CD4-positive, alpha-beta memory T cell (primary cell): ENCODE measurements around the gene AKT3. TPM values are rescaled to one million over a fixed set of nuclear protein-coding genes. Genes with fewer than 3 reads are reported as not detected.

ENCODE experiments used
- CTCF ChIA-PET: fragments of 350-600 bp; sonication (Branson Sonifier 250); formaldehyde crosslinking; loops from one replicate; lab custom pipeline; 2021; ENCODE audit warnings: inconsistent platforms; ENCODE audit not compliant: partially characterized antibody; lab: Charles Lee
- POLR2A ChIA-PET: fragments of 350-600 bp; sonication (Branson Sonifier 250); formaldehyde crosslinking; loops from one replicate; lab custom pipeline; 2021; ENCODE audit not compliant: partially characterized antibody; lab: Charles Lee
- DNase-seq, 5 donors: peaks; one replicate each; pipeline versions ENCODE4 v3.0.0 to v3.0.0-alpha.2; 2020 to 2022; ENCODE audit warnings: mixed read lengths in 1 of 5
- H3K27ac ChIP-seq: one replicate; pipeline ENCODE4 v1.7.0; 2013; ENCODE audit warnings: low read depth, low read length
- H3K27me3 ChIP-seq: 2 replicates; pipeline ENCODE4 v1.7.0; 2013; ENCODE audit warnings: mild to moderate bottlenecking, low read length, moderate library complexity; ENCODE audit not compliant: insufficient read depth
- H3K36me3 ChIP-seq: 2 replicates; pipeline ENCODE4 v1.7.0; 2013; ENCODE audit warnings: mild to moderate bottlenecking, low read length, moderate library complexity; ENCODE audit not compliant: insufficient read depth
- H3K4me1 ChIP-seq: 2 replicates; pipeline ENCODE4 v1.7.0; 2013; ENCODE audit warnings: mild to moderate bottlenecking, low read length, moderate library complexity; ENCODE audit not compliant: insufficient read depth
- H3K4me3 ChIP-seq, 2 donors: one replicate each; pipeline ENCODE4 v1.7.0; 2013; ENCODE audit warnings: low read length in 2 of 2, mild to moderate bottlenecking in 1 of 2
- H3K9me3 ChIP-seq, 2 donors: one replicate each; pipeline ENCODE4 v1.7.0; 2013; ENCODE audit warnings: low read length in 2 of 2, control low read depth in 1 of 2; ENCODE audit not compliant: control insufficient read depth in 1 of 2
- H3K27ac Mint-ChIP-seq, 7 donors: one replicate each; pipeline ENCODE4 v1.8.0; 2020 to 2021; ENCODE audit warnings: mixed read lengths in 7 of 7, mild to moderate bottlenecking in 6 of 7, inconsistent platforms in 3 of 7, moderate library complexity in 3 of 7
- H3K27me3 Mint-ChIP-seq, 2 donors: one replicate each; pipeline ENCODE4 v1.8.0; 2020 to 2021; ENCODE audit warnings: mixed read lengths in 2 of 2
- H3K36me3 Mint-ChIP-seq, 2 donors: one replicate each; pipeline ENCODE4 v1.8.0; 2020 to 2021; ENCODE audit warnings: mixed read lengths in 2 of 2, inconsistent platforms in 1 of 2, mild to moderate bottlenecking in 1 of 2
- H3K4me1 Mint-ChIP-seq, 4 donors: one replicate each; pipeline ENCODE4 v1.8.0; 2020 to 2021; ENCODE audit warnings: mixed read lengths in 4 of 4, mild to moderate bottlenecking in 1 of 4
- H3K4me3 Mint-ChIP-seq, 8 donors: one replicate each; pipeline ENCODE4 v1.8.0; 2020 to 2021; ENCODE audit warnings: mixed read lengths in 8 of 8, mild to moderate bottlenecking in 7 of 8, moderate library complexity in 6 of 8, inconsistent platforms in 3 of 8
- H3K9me3 Mint-ChIP-seq, 8 donors: one replicate each; pipeline ENCODE4 v1.8.0; 2020 to 2021; ENCODE audit warnings: mixed read lengths in 8 of 8, mild to moderate bottlenecking in 5 of 8, inconsistent platforms in 3 of 8, moderate library complexity in 1 of 8
- intact Hi-C: fragments of 100-400 bp; cut with micrococcal nuclease; formaldehyde crosslinking; loops from one replicate; pipeline ENCODE4 v1.15.1; 2023
- polyA plus RNA-seq, 2 donors: library from polyadenylated mRNA; unstranded; fragments of 300-500 nt; fragmentation: Illumina TruSeq; gene quantifications; one replicate each; pipeline ENCODE4 v1.2.3, GENCODE V29; 2021
- total RNA-seq, 2 experiments: library from RNA; stranded (reverse); gene quantifications; one replicate each; pipeline ENCODE4 v1.2.3, GENCODE V29; 2021

The AKT3 gene
- total and polyA plus RNA-seq, 4 experiments from 2014 or later, result 0.56 to 152 (median 77.1) TPM

GRCh38 chr1:243489681-243490546 lies 360.1 kb downstream of the AKT3 start:
- ChIA-PET CTCF (no interaction called here), POLR2A (no interaction called here)
- Histone ChIP-seq H3K27me3 (no peaks in the 10 kb centered on the region), H3K4me1 (no peaks in the 10 kb centered on the region), H3K4me3 (no peak overlapping the region), H3K36me3 (no peaks in the 10 kb centered on the region), H3K27ac (no peak overlapping the region), H3K9me3 (no peaks in the 10 kb centered on the region)
- H3K4me3 Mint-ChIP-seq, result no peak overlapping the region
- DNase-seq, result no peak
- H3K36me3 Mint-ChIP-seq, result peaks cover 0 to 4% of the 10 kb centered on the region in 2 donors
- intact Hi-C loops, result loop anchor here (10.0 kb wide), 1 partner anchor 785 kb away; no protein-coding TSS in a partner anchor
- H3K27me3 Mint-ChIP-seq, result no peaks in the 10 kb centered on the region
- peaks cover 0 to 3% (median 0%) of the 10 kb centered on the region in 8 donors for H3K9me3 Mint-ChIP-seq
- peaks cover 0 to 4% (median under 1%) of the 10 kb centered on the region in 4 donors for H3K4me1 Mint-ChIP-seq
- peak overlapping the region in 1 of 7 donors; percentile 62 for H3K27ac Mint-ChIP-seq

DNA sequence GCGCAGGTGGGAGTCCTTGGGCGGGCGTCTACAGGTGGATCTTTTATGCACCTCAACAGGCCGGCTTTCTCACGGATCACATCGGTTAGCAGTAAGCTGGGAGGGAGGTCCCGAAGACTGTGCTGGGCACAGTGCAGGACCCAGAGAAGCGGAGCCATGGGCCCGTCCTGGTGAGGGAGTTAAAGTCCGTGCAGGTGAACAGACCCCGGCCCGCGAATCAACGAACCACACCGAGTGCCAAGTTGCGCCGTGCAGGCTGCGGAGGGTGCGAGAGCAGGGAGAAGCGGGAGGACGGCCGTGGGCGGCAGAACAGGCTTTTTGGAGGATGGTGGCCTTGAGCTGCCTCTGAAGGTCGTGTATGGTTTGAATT lies 360.9 kb downstream of the AKT3 start:
- H3K4me1 ChIP-seq, result no peaks in the 10 kb centered on the region
- Mint-ChIP-seq H3K36me3 (no peaks in the 10 kb centered on the region), H3K9me3 (peaks cover 0 to 3% (median 0%) of the 10 kb centered on the region in 8 donors), H3K27me3 (no peaks in the 10 kb centered on the region), H3K4me3 (peak overlapping the region in 1 of 8 donors; percentile 15), H3K27ac (peak overlapping the region in 1 of 7 donors; percentile 23), H3K4me1 (peaks cover 0 to 4% (median under 1%) of the 10 kb centered on the region in 4 donors)
- ChIA-PET CTCF (no interaction called here), POLR2A (no interaction called here)
- H3K9me3 ChIP-seq, result no peaks in the 10 kb centered on the region
- H3K27me3 ChIP-seq, result no peaks in the 10 kb centered on the region
- no peak overlapping the region for H3K27ac ChIP-seq
- H3K36me3 ChIP-seq, result no peaks in the 10 kb centered on the region
- DNase-seq, result no peak
- intact Hi-C loops, result loop anchor here (10.0 kb wide), 1 partner anchor 786 kb away; no protein-coding TSS in a partner anchor
- H3K4me3 ChIP-seq, result no peak overlapping the region

GRCh38 chr1:243488459-243489157 lies 361.4 kb downstream of the AKT3 start:
- H3K4me1 ChIP-seq, result no peaks in the 10 kb centered on the region
- no peak overlapping the region for H3K27ac ChIP-seq
- no peaks in the 10 kb centered on the region for H3K36me3 ChIP-seq
- Mint-ChIP-seq H3K27ac (peak overlapping the region in 1 of 7 donors; percentile 23), H3K4me3 (peak overlapping the region in 1 of 8 donors; percentile 49), H3K27me3 (no peaks in the 10 kb centered on the region), H3K36me3 (no peaks in the 10 kb centered on the region), H3K4me1 (peaks cover 0 to 6% (median 2%) of the 10 kb centered on the region in 4 donors), H3K9me3 (peaks cover 0 to 3% (median 0%) of the 10 kb centered on the region in 8 donors)
- no peaks in the 10 kb centered on the region for H3K27me3 ChIP-seq
- H3K9me3 ChIP-seq, result no peaks in the 10 kb centered on the region
- CTCF ChIA-PET, result no interaction called here
- POLR2A ChIA-PET, result no interaction called here
- DNase-seq, result no peak
- H3K4me3 ChIP-seq, result no peak overlapping the region
- intact Hi-C loops, result loop anchor here (10.0 kb wide), 1 partner anchor 786 kb away; no protein-coding TSS in a partner anchor

DNA sequence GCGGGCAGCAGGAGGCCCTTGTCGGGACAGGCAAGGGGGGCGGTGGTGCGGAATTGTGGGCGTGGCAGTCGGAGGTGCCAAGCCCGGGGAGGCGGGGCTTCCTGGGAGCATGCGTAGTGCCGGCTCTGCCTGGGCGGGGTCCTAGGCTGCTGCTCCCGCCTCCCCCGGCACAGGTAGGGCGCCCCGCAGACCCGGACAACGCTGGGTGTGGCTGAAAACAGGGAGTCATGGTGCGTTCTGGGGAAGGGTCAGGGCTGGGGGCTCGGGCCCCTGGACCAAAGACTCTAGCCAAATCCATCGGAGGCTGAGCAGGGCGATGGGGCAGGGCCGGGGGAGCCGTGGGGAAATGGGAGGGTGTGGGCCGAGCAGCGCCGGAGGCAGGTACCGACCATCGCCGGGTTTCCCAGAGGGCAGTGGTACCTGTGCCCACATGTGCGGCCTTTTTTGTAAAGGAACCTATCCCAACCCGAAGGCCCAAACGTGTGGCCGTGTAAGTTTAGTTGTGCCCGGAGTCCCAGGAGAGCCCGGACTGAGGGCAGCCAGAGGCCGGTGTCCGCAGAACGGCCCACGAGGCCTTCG lies 362.3 kb downstream of the AKT3 start:
- POLR2A ChIA-PET, result no interaction called here

GRCh38 chr1:243487036-243487648 lies 362.9 kb downstream of the AKT3 start:
- DNase-seq, result no peak
- ChIA-PET POLR2A (no interaction called here), CTCF (no interaction called here)
- peak overlapping the region in 1 of 8 donors; percentile 22 for H3K4me3 Mint-ChIP-seq
- H3K4me1 Mint-ChIP-seq, result peaks cover 8 to 16% (median 9%) of the 10 kb centered on the region in 4 donors
- H3K4me1 ChIP-seq, result peaks cover 9% of the 10 kb centered on the region
- peaks cover 0 to 3% (median 0%) of the 10 kb centered on the region in 8 donors for H3K9me3 Mint-ChIP-seq
- no peaks in the 10 kb centered on the region for H3K27me3 ChIP-seq
- no peak overlapping the region for H3K4me3 ChIP-seq
- H3K27me3 Mint-ChIP-seq, result no peaks in the 10 kb centered on the region
- H3K27ac ChIP-seq, result no peak overlapping the region
- H3K27ac Mint-ChIP-seq, result peak overlapping the region in 1 of 7 donors; percentile 60
- no peaks in the 10 kb centered on the region for H3K36me3 ChIP-seq
- no peaks in the 10 kb centered on the region for H3K36me3 Mint-ChIP-seq
- intact Hi-C loops, result loop anchor here (10.0 kb wide), 1 partner anchor 788 kb away; no protein-coding TSS in a partner anchor
- H3K9me3 ChIP-seq, result no peaks in the 10 kb centered on the region

More for the DNA sequence above, 362.3 kb downstream of the AKT3 start:
- H3K36me3 ChIP-seq, result no peaks in the 10 kb centered on the region
- H3K36me3 Mint-ChIP-seq, result no peaks in the 10 kb centered on the region
- CTCF ChIA-PET, result no interaction called here
- H3K27me3 ChIP-seq, result no peaks in the 10 kb centered on the region
- H3K27ac ChIP-seq, result no peak overlapping the region
- no peak overlapping the region for H3K4me3 ChIP-seq
- H3K27ac Mint-ChIP-seq, result peak overlapping the region in 1 of 7 donors; percentile 22
- peak overlapping the region in 2 of 8 donors; percentile 22 to 52 for H3K4me3 Mint-ChIP-seq
- H3K9me3 Mint-ChIP-seq, result peaks cover 0 to 3% (median 0%) of the 10 kb centered on the region in 8 donors
- intact Hi-C loops, result loop anchor here (10.0 kb wide), 1 partner anchor 787 kb away; no protein-coding TSS in a partner anchor
- peaks cover 3% of the 10 kb centered on the region for H3K4me1 ChIP-seq
- no peaks in the 10 kb centered on the region for H3K9me3 ChIP-seq
- peaks cover 3 to 10% (median 4%) of the 10 kb centered on the region in 4 donors for H3K4me1 Mint-ChIP-seq
- no peak for DNase-seq
- H3K27me3 Mint-ChIP-seq, result no peaks in the 10 kb centered on the region

GRCh38 chr1:243483952-243484351 lies 366.1 kb downstream of the AKT3 start:
- peaks cover 0 to 4% (median 0%) of the 10 kb centered on the region in 8 donors for H3K9me3 Mint-ChIP-seq
- no peak for DNase-seq
- no peaks in the 10 kb centered on the region for H3K27me3 ChIP-seq
- H3K36me3 ChIP-seq, result no peaks in the 10 kb centered on the region
- H3K27ac Mint-ChIP-seq, result peak overlapping the region in 2 of 7 donors; percentile 24 to 59
- intact Hi-C loops, result loop anchor here (10.0 kb wide), 1 partner anchor 791 kb away; no protein-coding TSS in a partner anchor
- no peaks in the 10 kb centered on the region for H3K9me3 ChIP-seq
- CTCF ChIA-PET, result no interaction called here
- H3K4me1 Mint-ChIP-seq, result peaks cover 15 to 23% (median 20%) of the 10 kb centered on the region in 4 donors
- no peak overlapping the region for H3K27ac ChIP-seq
- peaks cover 0 to 5% of the 10 kb centered on the region in 2 donors for H3K36me3 Mint-ChIP-seq
- H3K4me3 ChIP-seq, result no peak overlapping the region
- peak overlapping the region; percentile 21 to 73 (median 69) for H3K4me3 Mint-ChIP-seq
- POLR2A ChIA-PET, result no interaction called here
- peaks cover 1 to 6% of the 10 kb centered on the region in 2 donors for H3K27me3 Mint-ChIP-seq
- peaks cover 12% of the 10 kb centered on the region for H3K4me1 ChIP-seq
